ENCODE data around the gene MPZL1. TPM values are rescaled to one million over a fixed set of nuclear protein-coding genes. Genes with fewer than 3 reads are reported as not detected.

The MPZL1 gene
- polyA plus RNA-seq, 2 of the 4 experiments (the other 2 are of a cell fraction), result 92.6 to 178 TPM

DNA sequence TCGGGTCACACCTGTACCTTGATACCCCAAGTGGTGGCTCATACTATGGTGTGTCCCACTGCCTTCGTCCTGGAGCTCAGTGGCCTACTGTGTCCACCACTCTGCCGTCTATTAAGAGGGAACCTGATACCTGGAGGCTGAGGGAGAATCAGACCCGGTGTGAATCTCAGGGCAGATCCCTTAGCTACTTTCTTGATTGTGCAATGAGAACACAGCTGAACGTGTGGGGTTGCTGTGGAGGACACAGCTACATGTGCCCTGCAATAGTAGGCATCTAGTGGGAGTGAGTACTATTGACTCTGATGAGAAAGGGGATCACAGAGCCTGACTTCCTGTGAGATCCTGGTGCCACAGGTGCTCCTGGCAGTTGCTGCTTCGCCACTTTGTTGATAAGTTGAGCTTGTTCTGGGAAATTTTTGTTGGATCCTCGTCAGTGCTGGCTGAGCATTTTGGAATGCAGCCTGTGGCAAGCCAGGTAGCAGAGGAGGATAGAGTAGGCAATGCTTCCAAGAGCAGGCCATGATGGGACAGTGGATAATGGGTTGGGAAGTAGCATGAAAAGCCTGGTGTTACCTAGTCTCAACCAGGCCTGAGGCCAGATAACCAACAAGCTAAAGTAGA is 28.2 kb upstream of the MPZL1 start:
- ChIA-PET POLR2A (no interaction called here), CTCF (interaction anchor here (1.7 to 4.1 kb wide), 3 partner anchors 11 to 160 kb away, joined by 6 to 25 read pairs (median 14); no protein-coding TSS in a partner anchor)
- no peak overlapping the region for H3K4me3 ChIP-seq
- ATAC-seq, result no peak
- FAIRE-seq, result no peak
- WGBS (ENCODE audit: missing lambda C conversion rate), result 59% methylated on average over 7 of the region's 7 CpGs
- TF ChIP-seq EP300 (IDR thresholded peaks at IDR 0.05), result no peak
- no peaks in the 10 kb centered on the region for H3K9me3 ChIP-seq
- H3K4me2 ChIP-seq, result no peak overlapping the region
- H3K4me1 ChIP-seq, result peaks cover 2% of the 10 kb centered on the region; the same call in 2 of the 3 replicates
- H3K27ac ChIP-seq, result no peak overlapping the region
- no peak for DNase-seq (ENCODE audit: low read depth in 1 of 2, low spot score in 1 of 2)

DNA sequence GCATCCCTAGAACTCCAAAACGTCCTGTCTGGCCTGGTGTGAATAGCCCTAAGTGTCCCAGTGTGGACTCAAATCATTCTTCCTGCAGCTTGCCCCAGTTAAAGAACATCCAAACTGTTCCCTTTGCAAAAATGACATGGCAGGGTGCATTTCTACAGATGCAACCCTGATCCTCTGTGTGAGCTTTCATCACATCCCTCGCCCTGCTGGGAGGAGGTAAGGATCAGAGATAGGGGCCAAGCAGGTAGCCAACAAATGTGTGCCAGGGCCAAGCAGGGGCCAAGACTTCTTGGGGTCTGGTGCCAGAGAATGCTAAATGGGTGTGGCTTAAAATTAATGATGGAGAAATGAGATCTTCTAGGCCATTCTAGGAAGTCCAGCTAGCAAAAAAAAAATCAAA is 27.1 kb upstream of the MPZL1 start:
- TF ChIP-seq POLR2A (IDR thresholded peaks at IDR 0.05; ENCODE audit: low read length), result no peak
- no peak overlapping the region for H3K4me3 ChIP-seq
- 50% methylated on average over 2 of the region's 2 CpGs for WGBS (ENCODE audit: missing lambda C conversion rate)
- no peak for FAIRE-seq
- ChIA-PET CTCF (interaction anchor here (0.6 to 4.1 kb wide), 5 partner anchors 10 to 389 kb away, joined by 3 to 25 read pairs (median 4); no protein-coding TSS in a partner anchor), POLR2A (no interaction called here)
- H3K9me3 ChIP-seq, result no peaks in the 10 kb centered on the region
- no peaks in the 10 kb centered on the region for H3K4me1 ChIP-seq
- H3K4me2 ChIP-seq, result no peak overlapping the region
- no peak overlapping the region for H3K27ac ChIP-seq
- no peak for ATAC-seq
- no peak for DNase-seq (ENCODE audit: low read depth in 1 of 2, low spot score in 1 of 2)

DNA sequence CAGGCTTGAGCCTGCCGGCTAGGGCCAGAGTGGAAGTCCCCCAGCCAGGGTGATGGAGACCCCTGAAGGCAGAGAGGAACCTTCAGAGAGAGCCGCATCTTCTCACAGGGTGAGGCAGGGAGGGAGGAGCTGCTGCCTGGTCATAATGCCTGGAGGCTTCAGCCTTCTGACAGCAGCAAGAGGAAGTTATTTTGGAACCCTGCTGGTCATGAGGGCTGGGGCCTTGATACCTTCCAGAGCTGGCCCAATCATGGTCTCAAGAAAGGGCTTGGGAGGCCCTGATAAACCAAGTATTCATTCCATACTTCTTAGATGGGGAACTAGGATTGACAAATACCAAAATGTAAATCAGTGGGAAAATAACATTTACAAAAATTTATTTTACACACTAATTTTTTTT is 26.6 kb upstream of the MPZL1 start:
- DNase-seq (ENCODE audit: low read depth in 1 of 2, low spot score in 1 of 2), result no peak
- POLR2A ChIA-PET, result no interaction called here
- Histone ChIP-seq H3K4me1 (no peaks in the 10 kb centered on the region), H3K4me3 (no peak overlapping the region), H3K27ac (no peak overlapping the region), H3K4me2 (no peak overlapping the region), H3K9me3 (no peaks in the 10 kb centered on the region)
- no peak for FAIRE-seq
- CTCF ChIA-PET, result interaction anchor here (0.6 to 4.1 kb wide), 5 partner anchors 10 to 388 kb away, joined by 3 to 25 read pairs (median 4); no protein-coding TSS in a partner anchor
- TF ChIP-seq, protein P1, sequence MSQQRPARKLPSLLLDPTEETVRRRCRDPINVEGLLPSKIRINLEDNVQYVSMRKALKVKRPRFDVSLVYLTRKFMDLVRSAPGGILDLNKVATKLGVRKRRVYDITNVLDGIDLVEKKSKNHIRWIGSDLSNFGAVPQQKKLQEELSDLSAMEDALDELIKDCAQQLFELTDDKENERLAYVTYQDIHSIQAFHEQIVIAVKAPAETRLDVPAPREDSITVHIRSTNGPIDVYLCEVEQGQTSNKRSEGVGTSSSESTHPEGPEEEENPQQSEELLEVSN (IDR thresholded peaks at IDR 0.05; ENCODE audit: borderline replicate concordance, low read depth), result no peak
- TF ChIP-seq HEYL (CRISPR knock-in tag; IDR thresholded peaks at IDR 0.05) (no peak), ZSCAN20 (CRISPR knock-in tag; IDR thresholded peaks at IDR 0.05) (no peak), RCOR1 (IDR thresholded peaks at IDR 0.05; ENCODE audit: low read depth, low read length) (no peak), RFX5 (IDR thresholded peaks at IDR 0.05) (no peak), CEBPB (IDR thresholded peaks at IDR 0.05) (no peak), CHD4 (IDR thresholded peaks at IDR 0.05; ENCODE audit: borderline replicate concordance) (no peak), CHD2 (IDR thresholded peaks at IDR 0.05; ENCODE audit: low read length, partially characterized antibody) (no peak), TP53 (CRISPR knock-in tag; IDR thresholded peaks at IDR 0.05) (no peak), CBX2 (IDR thresholded peaks at IDR 0.05; ENCODE audit: borderline replicate concordance, low read depth) (no peak), MAZ (IDR thresholded peaks at IDR 0.05; ENCODE audit: borderline replicate concordance, low read depth, low read length) (no peak), ZFP36 (IDR thresholded peaks at IDR 0.05; ENCODE audit: borderline replicate concordance, partially characterized antibody) (no peak), SREBF2 (IDR thresholded peaks at IDR 0.05) (no peak), EP300 (IDR thresholded peaks at IDR 0.05) (no peak), MYC (IDR thresholded peaks at IDR 0.05; ENCODE audit: borderline replicate concordance, low read length) (no peak)
- TF ChIP-seq, protein P2, sequence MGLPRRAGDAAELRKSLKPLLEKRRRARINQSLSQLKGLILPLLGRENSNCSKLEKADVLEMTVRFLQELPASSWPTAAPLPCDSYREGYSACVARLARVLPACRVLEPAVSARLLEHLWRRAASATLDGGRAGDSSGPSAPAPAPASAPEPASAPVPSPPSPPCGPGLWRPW (IDR thresholded peaks at IDR 0.05), result no peak
- TF ChIP-seq, protein P3, sequence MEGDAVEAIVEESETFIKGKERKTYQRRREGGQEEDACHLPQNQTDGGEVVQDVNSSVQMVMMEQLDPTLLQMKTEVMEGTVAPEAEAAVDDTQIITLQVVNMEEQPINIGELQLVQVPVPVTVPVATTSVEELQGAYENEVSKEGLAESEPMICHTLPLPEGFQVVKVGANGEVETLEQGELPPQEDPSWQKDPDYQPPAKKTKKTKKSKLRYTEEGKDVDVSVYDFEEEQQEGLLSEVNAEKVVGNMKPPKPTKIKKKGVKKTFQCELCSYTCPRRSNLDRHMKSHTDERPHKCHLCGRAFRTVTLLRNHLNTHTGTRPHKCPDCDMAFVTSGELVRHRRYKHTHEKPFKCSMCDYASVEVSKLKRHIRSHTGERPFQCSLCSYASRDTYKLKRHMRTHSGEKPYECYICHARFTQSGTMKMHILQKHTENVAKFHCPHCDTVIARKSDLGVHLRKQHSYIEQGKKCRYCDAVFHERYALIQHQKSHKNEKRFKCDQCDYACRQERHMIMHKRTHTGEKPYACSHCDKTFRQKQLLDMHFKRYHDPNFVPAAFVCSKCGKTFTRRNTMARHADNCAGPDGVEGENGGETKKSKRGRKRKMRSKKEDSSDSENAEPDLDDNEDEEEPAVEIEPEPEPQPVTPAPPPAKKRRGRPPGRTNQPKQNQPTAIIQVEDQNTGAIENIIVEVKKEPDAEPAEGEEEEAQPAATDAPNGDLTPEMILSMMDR (IDR thresholded peaks at IDR 0.05), result no peak
- TF ChIP-seq, protein P4, sequence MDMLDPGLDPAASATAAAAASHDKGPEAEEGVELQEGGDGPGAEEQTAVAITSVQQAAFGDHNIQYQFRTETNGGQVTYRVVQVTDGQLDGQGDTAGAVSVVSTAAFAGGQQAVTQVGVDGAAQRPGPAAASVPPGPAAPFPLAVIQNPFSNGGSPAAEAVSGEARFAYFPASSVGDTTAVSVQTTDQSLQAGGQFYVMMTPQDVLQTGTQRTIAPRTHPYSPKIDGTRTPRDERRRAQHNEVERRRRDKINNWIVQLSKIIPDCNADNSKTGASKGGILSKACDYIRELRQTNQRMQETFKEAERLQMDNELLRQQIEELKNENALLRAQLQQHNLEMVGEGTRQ (IDR thresholded peaks at IDR 0.05), result no peak
- ATAC-seq, result no peak
- WGBS (ENCODE audit: missing lambda C conversion rate), result 79% methylated on average over 2 of the region's 2 CpGs

Measured in A549 (cell line).